ENCODE measurements around the gene TAB2.

The TAB2 gene

GRCh38 chr6:149356081-149356750, 38.7 kb downstream of the TAB2 start:
- no peak for TF ChIP-seq CTCF (IDR thresholded peaks at IDR 0.05; ENCODE audit: low read depth, low read length, missing control alignments)
- DNase-seq: no peak
- H3K27ac ChIP-seq: no peak overlapping the region
- in situ Hi-C loops (cut with HindIII; ENCODE audit: low pct_ligation_motif_present, low sequenced_read_pairs): no loop called here
- H3K4me3 ChIP-seq (ENCODE audit: low read depth, low read length): no peak overlapping the region
- no peaks in the 10 kb centered on the region for H3K36me3 ChIP-seq (replicated peaks)
- no peaks in the 10 kb centered on the region for H3K27me3 ChIP-seq (replicated peaks)

GRCh38 chr6:149357726-149358538, 40.4 kb downstream of the TAB2 start:
- H3K27me3 ChIP-seq (replicated peaks): no peaks in the 10 kb centered on the region
- DNase-seq: no peak
- H3K36me3 ChIP-seq (replicated peaks): no peaks in the 10 kb centered on the region
- in situ Hi-C loops (cut with HindIII; ENCODE audit: low pct_ligation_motif_present, low sequenced_read_pairs): no loop called here
- no peak overlapping the region for H3K27ac ChIP-seq
- TF ChIP-seq CTCF (IDR thresholded peaks at IDR 0.05; ENCODE audit: low read depth, low read length, missing control alignments): no peak
- H3K4me3 ChIP-seq (ENCODE audit: low read depth, low read length): no peak overlapping the region

GRCh38 chr6:149359440-149359839, 41.9 kb downstream of the TAB2 start:
- Histone ChIP-seq H3K27me3 (replicated peaks) (no peaks in the 10 kb centered on the region), H3K4me3 (ENCODE audit: low read depth, low read length) (no peak overlapping the region), H3K27ac (no peak overlapping the region), H3K36me3 (replicated peaks) (no peaks in the 10 kb centered on the region)
- no peak for DNase-seq
- in situ Hi-C loops (cut with HindIII; ENCODE audit: low pct_ligation_motif_present, low sequenced_read_pairs): no loop called here
- TF ChIP-seq CTCF (IDR thresholded peaks at IDR 0.05; ENCODE audit: low read depth, low read length, missing control alignments): no peak

GRCh38 chr6:149360536-149360935, 43.0 kb downstream of the TAB2 start:
- Histone ChIP-seq H3K27ac (no peak overlapping the region), H3K27me3 (replicated peaks) (no peaks in the 10 kb centered on the region), H3K36me3 (replicated peaks) (no peaks in the 10 kb centered on the region), H3K4me3 (ENCODE audit: low read depth, low read length) (no peak overlapping the region)
- no peak for TF ChIP-seq CTCF (IDR thresholded peaks at IDR 0.05; ENCODE audit: low read depth, low read length, missing control alignments)
- in situ Hi-C loops (cut with HindIII; ENCODE audit: low pct_ligation_motif_present, low sequenced_read_pairs): no loop called here
- no peak for DNase-seq

GRCh38 chr6:149362289-149362688, 44.8 kb downstream of the TAB2 start:
- Histone ChIP-seq H3K36me3 (replicated peaks) (no peaks in the 10 kb centered on the region), H3K27ac (no peak overlapping the region), H3K27me3 (replicated peaks) (no peaks in the 10 kb centered on the region), H3K4me3 (ENCODE audit: low read depth, low read length) (no peak overlapping the region)
- in situ Hi-C loops (cut with HindIII; ENCODE audit: low pct_ligation_motif_present, low sequenced_read_pairs): no loop called here
- no peak for TF ChIP-seq CTCF (IDR thresholded peaks at IDR 0.05; ENCODE audit: low read depth, low read length, missing control alignments)
- DNase-seq: no peak
